ENCODE results near the gene DPEP1. TPM values are rescaled to one million over a fixed set of nuclear protein-coding genes. Genes with fewer than 3 reads are reported as not detected.

DPEP1 gene
- total and polyA plus RNA-seq, 2 experiments from 2014 or later: 1.7 to 2.3 TPM

GRCh38 chr16:89624777-89625761, 11.6 kb downstream of the DPEP1 start:
- Mint-ChIP-seq H3K27me3 (ENCODE audit: insufficient read depth, low read depth, poor library complexity) (peaks cover 27% of the 10 kb centered on the region), H3K9me3 (no peaks in the 10 kb centered on the region), H3K27ac (no peak overlapping the region), H3K4me3 (no peak overlapping the region), H3K36me3 (ENCODE audit: low read depth) (no peaks in the 10 kb centered on the region), H3K4me1 (peaks cover 18% of the 10 kb centered on the region)
- DNase-seq (ENCODE audit: low spot score) (no peak), ATAC-seq (no peak)
- Histone ChIP-seq H3K4me2 (no peak overlapping the region), H2AFZ (peak overlapping the region; percentile 66), H3K4me1 (ENCODE audit: insufficient read depth) (peaks cover 3% of the 10 kb centered on the region; the same call in 1 of the 2 replicates), H4K20me1 (replicated peaks; ENCODE audit: insufficient read depth) (no peaks in the 10 kb centered on the region), H3K27me3 (ENCODE audit: insufficient read depth) (peaks cover 5% of the 10 kb centered on the region; the same call in 1 of the 2 replicates), H3K9me2 (ENCODE audit: insufficient read depth) (no peaks in the 10 kb centered on the region), H3K27ac (ENCODE audit: low read depth) (no peak overlapping the region), H3K79me2 (replicated peaks; ENCODE audit: insufficient read depth) (no peaks in the 10 kb centered on the region), H3F3A (replicated peaks; ENCODE audit: low read depth) (peaks cover 8% of the 10 kb centered on the region; the same call in 1 of the 2 replicates), H3K36me3 (ENCODE audit: insufficient read depth) (no peaks in the 10 kb centered on the region), H3K4me3 (no peak overlapping the region)
- TF ChIP-seq EZH2 (IDR thresholded peaks at IDR 0.05; ENCODE audit: low read depth, unreplicated experiment) (no peak), ZNF462 (CRISPR knock-in tag; IDR thresholded peaks at IDR 0.05) (no peak), CTCF (conservative IDR thresholded peaks at IDR 0.05; ENCODE audit: low read depth in 2 of 2) (no peak), NANOG (IDR thresholded peaks at IDR 0.05; ENCODE audit: borderline replicate concordance) (no peak), JUNB (IDR thresholded peaks at IDR 0.05; ENCODE audit: unreplicated experiment) (no peak), ZNF114 (CRISPR knock-in tag; IDR thresholded peaks at IDR 0.05) (no peak)

All from GM23338 (cell line).